NCI-H748 (cell line): ENCODE measurements around the gene BLTP2.
"Not testable (repeated sequence)": the region's sequence is repeated elsewhere in the genome, so short reads cannot be mapped to it uniquely, and the experiment has no call there.

Experiments used
- DNase-seq: peaks from one replicate; lab custom pipeline; 2025; ENCODE audit not compliant: unreplicated experiment; lab: John Stamatoyannopoulos, UW

BLTP2 gene

GRCh38 chr17:28648698-28649097, 3.7 kb upstream of the BLTP2 start:
- no peak for DNase-seq

GRCh38 chr17:28646039-28646754, 1.2 kb upstream of the BLTP2 start:
- no peak for DNase-seq

GRCh38 chr17:28645576-28645939, 600 bp upstream of the BLTP2 start:
- DNase-seq: peak; percentile 37

GRCh38 chr17:28643983-28644786, 773 bp downstream of the BLTP2 start:
- DNase-seq: peak; percentile 59

GRCh38 chr17:28641579-28641978, 3.4 kb downstream of the BLTP2 start:
- no peak for DNase-seq

- no peak for DNase-seq
These were observed 9.5 kb downstream of the BLTP2 start for GRCh38 chr17:28635506-28635905.

- no peak for DNase-seq
These were observed 10.6 kb downstream of the BLTP2 start for GRCh38 chr17:28634206-28634865.

- DNase-seq: no peak
These were observed 18.1 kb downstream of the BLTP2 start for GRCh38 chr17:28626818-28627217.

- DNase-seq: no peak
These were observed 20.8 kb downstream of the BLTP2 start for GRCh38 chr17:28624148-28624547.

GRCh38 chr17:28623696-28624095, 21.3 kb downstream of the BLTP2 start:
- no peak for DNase-seq

GRCh38 chr17:28622186-28622585, 22.8 kb downstream of the BLTP2 start:
- no peak for DNase-seq

GRCh38 chr17:28620010-28620409, 24.9 kb downstream of the BLTP2 start:
- DNase-seq: no peak

GRCh38 chr17:28618464-28618863, 26.5 kb downstream of the BLTP2 start:
- DNase-seq: no peak

- DNase-seq: no peak
These were observed 28.7 kb downstream of the BLTP2 start for GRCh38 chr17:28616281-28616680.

- no peak for DNase-seq
These were observed 29.6 kb downstream of the BLTP2 start for GRCh38 chr17:28615260-28615940.

- DNase-seq: no peak
These were observed 31.0 kb downstream of the BLTP2 start, which contains the start of gene RSKR for GRCh38 chr17:28613931-28614381. RSKR (minus strand) TSS chr17:28614185; CDS start chr17:28614161, 24 bp downstream.

GRCh38 chr17:28612936-28613872, 31.8 kb downstream of the BLTP2 start:
- peak; percentile 57 for DNase-seq

GRCh38 chr17:28612531-28612930, 32.4 kb downstream of the BLTP2 start:
- DNase-seq: peak; percentile 37

GRCh38 chr17:28610376-28610775, 34.6 kb downstream of the BLTP2 start:
- DNase-seq: no peak

- not testable (repeated sequence) for DNase-seq
These were observed 40.9 kb downstream of the BLTP2 start for GRCh38 chr17:28604031-28604430.
